GM19193 (cell line): ENCODE results near the gene LYRM4.

ENCODE experiments used
- POLR2A ChIP-seq: IDR thresholded peaks from 4 replicates; pipeline ENCODE4 v1.6.1; 2011; ENCODE audit not compliant: insufficient read depth, insufficient read length; ENCODE audit errors: extremely low read depth

LYRM4 gene

GRCh38 chr6:5163247-5163646 is 97.5 kb downstream of the LYRM4 start:
- TF ChIP-seq POLR2A = no peak

- no peak for TF ChIP-seq POLR2A
Observed at GRCh38 chr6:5162355-5162754, 98.4 kb downstream of the LYRM4 start.

- TF ChIP-seq POLR2A = no peak
Observed at GRCh38 chr6:5160206-5160605, 100.5 kb downstream of the LYRM4 start.

GRCh38 chr6:5159162-5159561 is 101.6 kb downstream of the LYRM4 start:
- TF ChIP-seq POLR2A = no peak

GRCh38 chr6:5158180-5158579 is 102.6 kb downstream of the LYRM4 start:
- TF ChIP-seq POLR2A = no peak

- no peak for TF ChIP-seq POLR2A
Observed at GRCh38 chr6:5157621-5158138, 103.1 kb downstream of the LYRM4 start.

- TF ChIP-seq POLR2A = no peak
Observed at GRCh38 chr6:5156627-5157026, 104.1 kb downstream of the LYRM4 start.

GRCh38 chr6:5155906-5156305 is 104.8 kb downstream of the LYRM4 start:
- no peak for TF ChIP-seq POLR2A

- no peak for TF ChIP-seq POLR2A
Observed at GRCh38 chr6:5153186-5153585, 107.6 kb downstream of the LYRM4 start.

- TF ChIP-seq POLR2A = no peak
Observed at GRCh38 chr6:5152460-5152859, 108.3 kb downstream of the LYRM4 start.

GRCh38 chr6:5151955-5152401 is 108.8 kb downstream of the LYRM4 start:
- no peak for TF ChIP-seq POLR2A

GRCh38 chr6:5151360-5151954 is 109.3 kb downstream of the LYRM4 start:
- no peak for TF ChIP-seq POLR2A

- no peak for TF ChIP-seq POLR2A
Observed at GRCh38 chr6:5150551-5151075, 110.1 kb downstream of the LYRM4 start.

GRCh38 chr6:5149891-5150290 is 110.9 kb downstream of the LYRM4 start:
- TF ChIP-seq POLR2A = no peak

- TF ChIP-seq POLR2A = no peak
Observed at GRCh38 chr6:5149159-5149704, 111.5 kb downstream of the LYRM4 start.

- TF ChIP-seq POLR2A = no peak
Observed at GRCh38 chr6:5146398-5146797, 114.4 kb downstream of the LYRM4 start.
